ENCODE data around the gene ING5.

DNA sequence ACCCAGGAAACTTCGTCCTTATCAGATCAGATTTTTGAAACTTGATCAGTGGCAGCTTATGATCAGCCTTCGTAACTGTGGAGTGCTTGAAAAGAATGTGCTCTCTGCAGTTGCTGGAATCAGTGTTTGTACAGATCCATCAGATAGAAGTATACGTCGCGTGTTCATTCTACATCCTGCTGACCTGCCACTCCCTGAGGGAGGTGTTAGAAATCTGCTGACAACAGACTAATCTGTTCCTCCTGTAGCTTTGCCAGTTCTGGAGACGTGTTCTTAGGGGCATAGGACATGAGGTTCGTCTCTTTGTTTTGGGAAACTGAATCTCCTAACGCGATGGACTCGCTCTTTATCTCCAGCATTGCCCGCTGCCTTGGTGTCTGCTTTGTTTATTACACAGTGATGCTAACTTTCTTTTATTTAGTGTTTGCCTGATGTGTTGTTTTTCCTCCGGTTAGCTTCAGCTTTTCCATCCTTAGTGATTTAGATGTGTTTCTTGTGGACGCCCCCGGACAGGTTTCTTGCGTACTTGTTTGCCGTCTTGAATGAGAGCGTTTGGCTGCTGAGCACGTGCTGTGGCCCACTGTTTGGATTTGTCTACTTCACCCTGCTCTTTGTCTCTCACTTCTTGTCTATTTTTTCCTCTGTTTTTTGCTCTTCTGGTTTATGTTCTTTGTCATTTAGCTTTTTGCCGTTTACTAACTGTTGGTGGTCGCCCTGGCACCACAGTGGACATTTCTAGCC, 57.4 kb downstream of the ING5 start:
- TF ChIP-seq POLR2AphosphoS5 (IDR thresholded peaks at IDR 0.05) = no peak
- TF ChIP-seq, protein P1, sequence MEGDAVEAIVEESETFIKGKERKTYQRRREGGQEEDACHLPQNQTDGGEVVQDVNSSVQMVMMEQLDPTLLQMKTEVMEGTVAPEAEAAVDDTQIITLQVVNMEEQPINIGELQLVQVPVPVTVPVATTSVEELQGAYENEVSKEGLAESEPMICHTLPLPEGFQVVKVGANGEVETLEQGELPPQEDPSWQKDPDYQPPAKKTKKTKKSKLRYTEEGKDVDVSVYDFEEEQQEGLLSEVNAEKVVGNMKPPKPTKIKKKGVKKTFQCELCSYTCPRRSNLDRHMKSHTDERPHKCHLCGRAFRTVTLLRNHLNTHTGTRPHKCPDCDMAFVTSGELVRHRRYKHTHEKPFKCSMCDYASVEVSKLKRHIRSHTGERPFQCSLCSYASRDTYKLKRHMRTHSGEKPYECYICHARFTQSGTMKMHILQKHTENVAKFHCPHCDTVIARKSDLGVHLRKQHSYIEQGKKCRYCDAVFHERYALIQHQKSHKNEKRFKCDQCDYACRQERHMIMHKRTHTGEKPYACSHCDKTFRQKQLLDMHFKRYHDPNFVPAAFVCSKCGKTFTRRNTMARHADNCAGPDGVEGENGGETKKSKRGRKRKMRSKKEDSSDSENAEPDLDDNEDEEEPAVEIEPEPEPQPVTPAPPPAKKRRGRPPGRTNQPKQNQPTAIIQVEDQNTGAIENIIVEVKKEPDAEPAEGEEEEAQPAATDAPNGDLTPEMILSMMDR (IDR thresholded peaks at IDR 0.05) = no peak
